ENCODE results near the gene ATP6V1D. TPM values are rescaled to one million over a fixed set of nuclear protein-coding genes. Genes with fewer than 3 reads are reported as not detected.

Gene ATP6V1D
- total and polyA plus RNA-seq, 9 of the 15 experiments (the other 6 are each of a cell fraction or from before 2014, with no cell fraction given) = 35.5 to 91.0 (median 50.0) TPM

- TF ChIP-seq PKNOX1 (IDR thresholded peaks at IDR 0.05) (no peak), RNF219 (CRISPR knock-in tag; IDR thresholded peaks at IDR 0.05) (no peak), EGR1 (conservative IDR thresholded peaks at IDR 0.05) (peak; percentile 93), PML (IDR thresholded peaks at IDR 0.05; ENCODE audit: low read length) (no peak), SMARCE1 (IDR thresholded peaks at IDR 0.05) (0 out of 2 replicates have a peak, but pooled peaks have one; percentile 13), TEAD4 (IDR thresholded peaks at IDR 0.05; ENCODE audit: low read length) (no peak), TEAD4 (CRISPR knock-in tag; IDR thresholded peaks at IDR 0.05; ENCODE audit: borderline replicate concordance) (no peak), HMBOX1 (IDR thresholded peaks at IDR 0.05) (peak; percentile 57; the same call in 1 of the 2 replicates), ZBTB7A (IDR thresholded peaks at IDR 0.05; ENCODE audit: borderline replicate concordance, control insufficient read depth, low read depth, low read length) (peak; percentile 92), CLOCK (CRISPR knock-in tag; IDR thresholded peaks at IDR 0.05; ENCODE audit: borderline replicate concordance) (no peak), EP300 (IDR thresholded peaks at IDR 0.05; ENCODE audit: low read length) (no peak), VEZF1 (CRISPR knock-in tag; IDR thresholded peaks at IDR 0.05) (peak; percentile 38; the same call in 1 of the 2 replicates), ATF3 (IDR thresholded peaks at IDR 0.05) (peak; percentile 55), ATF3 (CRISPR knock-in tag; conservative IDR thresholded peaks at IDR 0.05) (no peak), ZNF655 (CRISPR knock-in tag; IDR thresholded peaks at IDR 0.05) (no peak), ZNF282 (CRISPR knock-in tag; IDR thresholded peaks at IDR 0.05) (no peak), MYBL2 (IDR thresholded peaks at IDR 0.05; ENCODE audit: low read depth) (no peak), MYBL2 (CRISPR knock-in tag; IDR thresholded peaks at IDR 0.05; ENCODE audit: borderline replicate concordance) (no peak), TBP (optimal IDR thresholded peaks at IDR 0.05; ENCODE audit: low read depth, low read length) (no peak)
Measured at GRCh38 chr14:67357969-67358354, 1.6 kb downstream of the ATP6V1D start (continued).

Measured in K562 (cell line).